ENCODE data around the gene VAV1.

DNA sequence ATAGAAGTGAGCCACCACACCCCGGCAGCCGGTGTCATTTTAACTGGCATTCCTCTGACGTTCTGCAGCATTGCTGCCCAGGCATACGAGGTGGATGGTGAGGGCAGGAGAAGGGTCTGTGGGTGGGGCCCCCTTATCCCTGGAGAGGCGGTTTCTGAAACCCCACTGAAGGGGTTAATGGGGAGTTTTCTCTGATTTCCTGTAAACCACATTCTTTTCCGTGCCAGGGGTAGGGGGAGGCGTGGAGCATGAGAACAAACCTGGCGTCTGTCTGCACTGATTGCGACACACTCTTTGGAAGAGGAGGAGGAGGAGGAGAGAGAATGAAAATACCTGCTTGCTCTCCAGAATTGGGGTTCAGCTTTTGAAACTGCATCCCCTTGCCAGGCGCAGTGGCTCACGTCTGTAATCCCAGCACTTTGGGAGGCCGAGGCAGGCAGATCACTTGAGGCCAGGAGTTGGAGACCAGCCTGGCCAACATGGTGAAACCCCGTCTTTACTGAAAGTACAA, 49.3 kb upstream of the VAV1 start:
- TF ChIP-seq CTCF (IDR thresholded peaks at IDR 0.05), result no peak
- no peak for TF ChIP-seq NR2C2 (CRISPR knock-in tag; IDR thresholded peaks at IDR 0.05)
- TF ChIP-seq E2F4 (CRISPR knock-in tag; IDR thresholded peaks at IDR 0.05; ENCODE audit: borderline replicate concordance, low read depth), result no peak
- TF ChIP-seq CREB1 (CRISPR knock-in tag; IDR thresholded peaks at IDR 0.05), result no peak
- TF ChIP-seq ZNF512 (CRISPR knock-in tag; IDR thresholded peaks at IDR 0.05; ENCODE audit: borderline replicate concordance), result no peak
